HepG2 (cell line): ENCODE data around the gene GATM. TPM values are rescaled to one million over a fixed set of nuclear protein-coding genes. Genes with fewer than 3 reads are reported as not detected.

Experiments used
- ARNTL ChIP-seq: sonication (generic); formaldehyde crosslinking; IDR thresholded peaks from 2 replicates; pipeline ENCODE4 v1.4.0; 2020; ENCODE audit warnings: mild to moderate bottlenecking, missing genetic modification reagents
- DNMT1 ChIP-seq: sonication (generic); formaldehyde crosslinking; IDR thresholded peaks from 2 replicates; pipeline ENCODE4 v1.5.1; 2020; ENCODE audit warnings: mild to moderate bottlenecking, missing genetic modification reagents
- FOXP4 ChIP-seq: sonication (generic); formaldehyde crosslinking; IDR thresholded peaks from 2 replicates; pipeline ENCODE4 v1.4.0; 2020; ENCODE audit warnings: missing genetic modification reagents
- GZF1 ChIP-seq: sonication (generic); formaldehyde crosslinking; IDR thresholded peaks from 2 replicates; pipeline ENCODE4 v1.5.1; 2020; ENCODE audit warnings: mild to moderate bottlenecking, missing genetic modification reagents
- MTF1 ChIP-seq: sonication (generic); formaldehyde crosslinking; IDR thresholded peaks from 2 replicates; pipeline ENCODE4 v1.5.0; 2020; ENCODE audit warnings: missing genetic modification reagents
- SMAD3 ChIP-seq: sonication (generic); formaldehyde crosslinking; IDR thresholded peaks from 2 replicates; pipeline ENCODE4 v1.4.0; 2020; ENCODE audit warnings: missing genetic modification reagents
- TRAFD1 ChIP-seq: sonication (generic); formaldehyde crosslinking; IDR thresholded peaks from 2 replicates; pipeline ENCODE4 v1.5.1; 2020; ENCODE audit warnings: missing genetic modification reagents, mild to moderate bottlenecking, borderline replicate concordance
- ZBTB7B ChIP-seq: sonication (generic); formaldehyde crosslinking; IDR thresholded peaks from 2 replicates; pipeline ENCODE4 v1.4.0; 2020; ENCODE audit warnings: missing genetic modification reagents
- ZFX ChIP-seq: sonication (generic); formaldehyde crosslinking; IDR thresholded peaks from 2 replicates; pipeline ENCODE4 v1.4.0; 2020; ENCODE audit warnings: mild to moderate bottlenecking, low read depth, missing genetic modification reagents, moderate library complexity
- ZNF564 ChIP-seq: sonication (generic); formaldehyde crosslinking; IDR thresholded peaks from 2 replicates; pipeline ENCODE4 v1.8.1; 2023; ENCODE audit warnings: mild to moderate bottlenecking, missing genetic modification reagents
- ZNF703 ChIP-seq: sonication (generic); formaldehyde crosslinking; IDR thresholded peaks from 2 replicates; pipeline ENCODE4 v1.5.1; 2020; ENCODE audit warnings: missing genetic modification reagents, mild to moderate bottlenecking, moderate library complexity, borderline replicate concordance
- ZNF777 ChIP-seq: sonication (generic); formaldehyde crosslinking; IDR thresholded peaks from 2 replicates; pipeline ENCODE4 v1.4.0; 2020; ENCODE audit warnings: missing genetic modification reagents
- polyA plus RNA-seq, 8 experiments: library from polyadenylated mRNA; depleted of rRNA in 3 of 8; stranded (reverse) in 7 of 8; unstranded in 1 of 8; fragments of >200 nt; fragmentation: Illumina TruSeq in 4 of 8; extraction: Trizol in 4 of 8; gene quantifications; 2 replicates each; pipeline versions ENCODE4 v1.2.1 to v1.2.3, GENCODE V29; 2011 to 2016; ENCODE audit warnings: low read depth in 4 of 8, missing spikeins in 1 of 8, mixed read lengths in 1 of 8; ENCODE audit not compliant: insufficient read depth in 1 of 8
- total RNA-seq, 5 experiments: library from RNA; depleted of rRNA; stranded (reverse); fragments of >200 nt; fragmentation: Illumina TruSeq; extraction: Trizol; gene quantifications; 2 replicates each; pipeline ENCODE4 v1.2.3, GENCODE V29; 2016; ENCODE audit warnings: low read depth in 1 of 5
- TF ChIP-seq, protein P1 (sequence below): sonication (generic); formaldehyde crosslinking; IDR thresholded peaks from 2 replicates; pipeline ENCODE4 v1.4.0; 2020; ENCODE audit warnings: missing genetic modification reagents
- TF ChIP-seq, protein P2 (sequence below): sonication (generic); formaldehyde crosslinking; IDR thresholded peaks from 2 replicates; pipeline ENCODE4 v1.4.0; 2020; ENCODE audit warnings: missing genetic modification reagents, borderline replicate concordance

Gene GATM
- total and polyA plus RNA-seq, 2 of the 13 experiments (the other 11 are each of a cell fraction or from before 2014, with no cell fraction given) = 2.1 to 16.8 TPM

- TF ChIP-seq TRAFD1 = no peak
- no peak for TF ChIP-seq ZNF777 (CRISPR knock-in tag)
- TF ChIP-seq ZNF564 (CRISPR knock-in tag) = no peak
- peak; percentile 61; the same call in 1 of the 2 replicates for TF ChIP-seq ARNTL (CRISPR knock-in tag)
- no peak for TF ChIP-seq ZNF703 (CRISPR knock-in tag)
- no peak for TF ChIP-seq ZBTB7B (CRISPR knock-in tag)
- no peak for TF ChIP-seq DNMT1 (CRISPR knock-in tag)
- peak; percentile 96 for TF ChIP-seq FOXP4
- no peak for TF ChIP-seq GZF1
- TF ChIP-seq, protein P1, sequence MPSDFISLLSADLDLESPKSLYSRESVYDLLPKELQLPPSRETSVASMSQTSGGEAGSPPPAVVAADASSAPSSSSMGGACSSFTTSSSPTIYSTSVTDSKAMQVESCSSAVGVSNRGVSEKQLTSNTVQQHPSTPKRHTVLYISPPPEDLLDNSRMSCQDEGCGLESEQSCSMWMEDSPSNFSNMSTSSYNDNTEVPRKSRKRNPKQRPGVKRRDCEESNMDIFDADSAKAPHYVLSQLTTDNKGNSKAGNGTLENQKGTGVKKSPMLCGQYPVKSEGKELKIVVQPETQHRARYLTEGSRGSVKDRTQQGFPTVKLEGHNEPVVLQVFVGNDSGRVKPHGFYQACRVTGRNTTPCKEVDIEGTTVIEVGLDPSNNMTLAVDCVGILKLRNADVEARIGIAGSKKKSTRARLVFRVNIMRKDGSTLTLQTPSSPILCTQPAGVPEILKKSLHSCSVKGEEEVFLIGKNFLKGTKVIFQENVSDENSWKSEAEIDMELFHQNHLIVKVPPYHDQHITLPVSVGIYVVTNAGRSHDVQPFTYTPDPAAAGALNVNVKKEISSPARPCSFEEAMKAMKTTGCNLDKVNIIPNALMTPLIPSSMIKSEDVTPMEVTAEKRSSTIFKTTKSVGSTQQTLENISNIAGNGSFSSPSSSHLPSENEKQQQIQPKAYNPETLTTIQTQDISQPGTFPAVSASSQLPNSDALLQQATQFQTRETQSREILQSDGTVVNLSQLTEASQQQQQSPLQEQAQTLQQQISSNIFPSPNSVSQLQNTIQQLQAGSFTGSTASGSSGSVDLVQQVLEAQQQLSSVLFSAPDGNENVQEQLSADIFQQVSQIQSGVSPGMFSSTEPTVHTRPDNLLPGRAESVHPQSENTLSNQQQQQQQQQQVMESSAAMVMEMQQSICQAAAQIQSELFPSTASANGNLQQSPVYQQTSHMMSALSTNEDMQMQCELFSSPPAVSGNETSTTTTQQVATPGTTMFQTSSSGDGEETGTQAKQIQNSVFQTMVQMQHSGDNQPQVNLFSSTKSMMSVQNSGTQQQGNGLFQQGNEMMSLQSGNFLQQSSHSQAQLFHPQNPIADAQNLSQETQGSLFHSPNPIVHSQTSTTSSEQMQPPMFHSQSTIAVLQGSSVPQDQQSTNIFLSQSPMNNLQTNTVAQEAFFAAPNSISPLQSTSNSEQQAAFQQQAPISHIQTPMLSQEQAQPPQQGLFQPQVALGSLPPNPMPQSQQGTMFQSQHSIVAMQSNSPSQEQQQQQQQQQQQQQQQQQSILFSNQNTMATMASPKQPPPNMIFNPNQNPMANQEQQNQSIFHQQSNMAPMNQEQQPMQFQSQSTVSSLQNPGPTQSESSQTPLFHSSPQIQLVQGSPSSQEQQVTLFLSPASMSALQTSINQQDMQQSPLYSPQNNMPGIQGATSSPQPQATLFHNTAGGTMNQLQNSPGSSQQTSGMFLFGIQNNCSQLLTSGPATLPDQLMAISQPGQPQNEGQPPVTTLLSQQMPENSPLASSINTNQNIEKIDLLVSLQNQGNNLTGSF (CRISPR knock-in tag) = no peak
- no peak for TF ChIP-seq ZFX (CRISPR knock-in tag)
- TF ChIP-seq MTF1 = no peak
- TF ChIP-seq, protein P2, sequence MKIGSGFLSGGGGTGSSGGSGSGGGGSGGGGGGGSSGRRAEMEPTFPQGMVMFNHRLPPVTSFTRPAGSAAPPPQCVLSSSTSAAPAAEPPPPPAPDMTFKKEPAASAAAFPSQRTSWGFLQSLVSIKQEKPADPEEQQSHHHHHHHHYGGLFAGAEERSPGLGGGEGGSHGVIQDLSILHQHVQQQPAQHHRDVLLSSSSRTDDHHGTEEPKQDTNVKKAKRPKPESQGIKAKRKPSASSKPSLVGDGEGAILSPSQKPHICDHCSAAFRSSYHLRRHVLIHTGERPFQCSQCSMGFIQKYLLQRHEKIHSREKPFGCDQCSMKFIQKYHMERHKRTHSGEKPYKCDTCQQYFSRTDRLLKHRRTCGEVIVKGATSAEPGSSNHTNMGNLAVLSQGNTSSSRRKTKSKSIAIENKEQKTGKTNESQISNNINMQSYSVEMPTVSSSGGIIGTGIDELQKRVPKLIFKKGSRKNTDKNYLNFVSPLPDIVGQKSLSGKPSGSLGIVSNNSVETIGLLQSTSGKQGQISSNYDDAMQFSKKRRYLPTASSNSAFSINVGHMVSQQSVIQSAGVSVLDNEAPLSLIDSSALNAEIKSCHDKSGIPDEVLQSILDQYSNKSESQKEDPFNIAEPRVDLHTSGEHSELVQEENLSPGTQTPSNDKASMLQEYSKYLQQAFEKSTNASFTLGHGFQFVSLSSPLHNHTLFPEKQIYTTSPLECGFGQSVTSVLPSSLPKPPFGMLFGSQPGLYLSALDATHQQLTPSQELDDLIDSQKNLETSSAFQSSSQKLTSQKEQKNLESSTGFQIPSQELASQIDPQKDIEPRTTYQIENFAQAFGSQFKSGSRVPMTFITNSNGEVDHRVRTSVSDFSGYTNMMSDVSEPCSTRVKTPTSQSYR = no peak
- TF ChIP-seq SMAD3 (CRISPR knock-in tag) = no peak
Observed at GRCh38 chr15:45387380-45388007, 9.2 kb upstream of the GATM start (continued).
